K562 (cell line): ENCODE data around the gene LHPP. TPM values are rescaled to one million over a fixed set of nuclear protein-coding genes. Genes with fewer than 3 reads are reported as not detected.

Experiments
- CBFA2T2 ChIP-seq: fragments of 450-650 bp; conservative IDR thresholded peaks from 2 replicates; pipeline ENCODE4 v1.6.1; 2017; ENCODE audit warnings: mild to moderate bottlenecking
- CHD4 ChIP-seq: fragments of 200-600 bp; sonication (generic); IDR thresholded peaks from 3 replicates; pipeline ENCODE4 v1.6.1; 2012; ENCODE audit warnings: low read depth, mild to moderate bottlenecking, mixed read lengths, low read length, inconsistent platforms; ENCODE audit not compliant: insufficient read depth, insufficient replicate concordance, poor library complexity, severe bottlenecking
- DLX4 ChIP-seq: fragments of 250-450 bp; sonication (Bioruptor Pico); IDR thresholded peaks from 2 replicates; pipeline ENCODE4 v1.6.1; 2021; ENCODE audit warnings: mild to moderate bottlenecking
- E2F1 ChIP-seq: sonication (generic); formaldehyde crosslinking; IDR thresholded peaks from 2 replicates; pipeline ENCODE4 v1.8.1; 2023; ENCODE audit warnings: mild to moderate bottlenecking, missing genetic modification reagents, moderate library complexity
- ERF ChIP-seq: fragments of 450-650 bp; formaldehyde crosslinking; IDR thresholded peaks from 2 replicates; pipeline ENCODE4 v1.4.0; 2020; ENCODE audit warnings: mild to moderate bottlenecking, mixed read lengths
- HMG20A ChIP-seq: fragments of 450-650 bp; formaldehyde crosslinking; conservative IDR thresholded peaks from 2 replicates; pipeline ENCODE4 v1.4.0; 2020; ENCODE audit warnings: mild to moderate bottlenecking, mixed read lengths
- HNRNPK ChIP-seq: fragments of 200-400 bp; formaldehyde crosslinking; IDR thresholded peaks from one replicate; pipeline ENCODE4 v1.6.1; 2018; ENCODE audit warnings: mild to moderate bottlenecking, low read depth, low read length; ENCODE audit not compliant: poor library complexity, severe bottlenecking
- JUND ChIP-seq, 2 experiments: IDR thresholded peaks; 2 replicates in 1 of 2; 3 replicates in 1 of 2; pipeline ENCODE4 v1.6.1; 2011; ENCODE audit warnings: borderline replicate concordance in 2 of 2, low read depth in 2 of 2, low read length in 2 of 2, improper control_type of control experiment in 1 of 2, missing biosample characterization in 1 of 2, missing genetic modification characterization in 1 of 2, missing genetic modification reagents in 1 of 2
- KLF10 ChIP-seq: fragments of 250-450 bp; sonication (Bioruptor Pico); IDR thresholded peaks from 2 replicates; pipeline ENCODE4 v1.6.1; 2021; ENCODE audit warnings: matching md5 sums
- MAFK ChIP-seq: IDR thresholded peaks from 2 replicates; pipeline ENCODE4 v1.6.1; 2011; ENCODE audit warnings: low read length, improper control_type of control experiment
- OTX1 ChIP-seq: fragments of 450-650 bp; formaldehyde crosslinking; IDR thresholded peaks from 2 replicates; pipeline ENCODE4 v1.4.0; 2022; ENCODE audit warnings: mild to moderate bottlenecking
- POLR2B ChIP-seq: fragments of 450-650 bp; IDR thresholded peaks from 2 replicates; pipeline ENCODE4 v1.6.1; 2018; ENCODE audit warnings: low read depth; ENCODE audit not compliant: partially characterized antibody
- RAD21 ChIP-seq, 2 experiments: fragments of 250-450 bp in 1 of 2; fragments of 450-650 bp in 1 of 2; sonication (Bioruptor Pico) in 1 of 2; formaldehyde crosslinking in 1 of 2; IDR thresholded peaks in 1 of 2; conservative IDR thresholded peaks in 1 of 2; 2 replicates each; pipeline versions ENCODE4 v1.4.0 to v1.8.0; 2020 to 2022; ENCODE audit warnings: mild to moderate bottlenecking in 2 of 2, moderate library complexity in 1 of 2
- SMARCC2 ChIP-seq: fragments of 450-650 bp; IDR thresholded peaks from 2 replicates; pipeline ENCODE4 v1.6.1; 2017; ENCODE audit warnings: antibody characterized with exemption, moderate library complexity, mild to moderate bottlenecking, low read depth
- TAF15 ChIP-seq: fragments of 200-400 bp; formaldehyde crosslinking; IDR thresholded peaks from 2 replicates; pipeline ENCODE4 v1.6.1; 2017; ENCODE audit warnings: mild to moderate bottlenecking, low read depth, low read length, moderate library complexity
- YY1 ChIP-seq, 3 experiments: IDR thresholded peaks; 2 replicates each; pipeline ENCODE4 v1.6.1; 2011; ENCODE audit warnings: low read length in 2 of 3, mild to moderate bottlenecking in 2 of 3, moderate library complexity in 2 of 3, borderline replicate concordance in 1 of 3, control low read depth in 1 of 3, low read depth in 1 of 3; ENCODE audit not compliant: insufficient read depth in 3 of 3, insufficient replicate concordance in 2 of 3, control insufficient read depth in 1 of 3, insufficient read length in 1 of 3; ENCODE audit errors: extremely low read depth in 1 of 3
- ZBTB11 ChIP-seq, 3 experiments: fragments of 200-800 bp in 1 of 3; fragments of 250-450 bp in 1 of 3; fragments of 450-650 bp in 1 of 3; sonication (Bioruptor Pico) in 1 of 3; sonication (Bioruptor generic) in 1 of 3; formaldehyde crosslinking in 1 of 3; IDR thresholded peaks; 2 replicates each; pipeline versions ENCODE4 v1.6.1 to v1.8.0; 2016 to 2022; ENCODE audit warnings: mild to moderate bottlenecking in 2 of 3, missing genetic modification characterization in 2 of 3, missing compliant biosample characterization in 1 of 3, moderate library complexity in 1 of 3
- ZNF175 ChIP-seq: fragments of 200-800 bp; sonication (Bioruptor generic); IDR thresholded peaks from 2 replicates; pipeline ENCODE4 v1.6.1; 2016; ENCODE audit warnings: low read depth, mild to moderate bottlenecking, missing genetic modification characterization, missing compliant biosample characterization
- ZNF277 ChIP-seq: fragments of 250-450 bp; sonication (Bioruptor Pico); IDR thresholded peaks from 2 replicates; pipeline ENCODE4 v1.8.0; 2022; ENCODE audit warnings: inconsistent platforms, mild to moderate bottlenecking, moderate library complexity, borderline replicate concordance
- ZNF583 ChIP-seq: fragments of 250-450 bp; sonication (Bioruptor Pico); IDR thresholded peaks from 2 replicates; pipeline ENCODE4 v1.4.0; 2020
- polyA plus RNA-seq, 8 experiments: library from polyadenylated mRNA; depleted of rRNA in 4 of 8; stranded (reverse) in 5 of 8; unstranded in 3 of 8; fragments of >200 nt; fragmentation: Nextera tagmentation in 2 of 8; fragmentation: Illumina TruSeq in 1 of 8; extraction: Ambion mirVana in 2 of 8; extraction: Trizol in 1 of 8; gene quantifications; 2 replicates each; pipeline versions ENCODE4 v1.2.1 to v1.2.3, GENCODE V29; 2011 to 2014; ENCODE audit warnings: inconsistent platforms in 1 of 8, missing spikeins in 1 of 8
- total RNA-seq, 7 experiments: library from RNA; depleted of rRNA in 6 of 7; stranded (reverse); fragments of >200 nt in 6 of 7; fragmentation: Illumina TruSeq in 2 of 7; extraction: Trizol in 2 of 7; gene quantifications; 2 replicates each; pipeline versions ENCODE4 v1.2.1 to v1.2.3, GENCODE V29; 2011 to 2021; ENCODE audit warnings: low replicate concordance in 1 of 7

LHPP gene
- total and polyA plus RNA-seq, 9 of the 15 experiments (the other 6 are each of a cell fraction or from before 2014, with no cell fraction given), result 0.34 to 7.4 (median 3.0) TPM

GRCh38 chr10:124420254-124420653 lies 41.4 kb upstream of the LHPP start (continued):
- TF ChIP-seq ZBTB11 (CRISPR knock-in tag; IDR thresholded peaks at IDR 0.05), result no peak
- no peak for TF ChIP-seq POLR2B
- no peak for TF ChIP-seq ERF
- 0 out of 2 replicates have a peak, but pooled peaks have one; percentile 7 for TF ChIP-seq JUND (IDR thresholded peaks at IDR 0.05; ENCODE audit: borderline replicate concordance, low read depth, low read length)
- peak; percentile 13; the same call in 1 of the 3 replicates for TF ChIP-seq JUND (tag; IDR thresholded peaks at IDR 0.05; ENCODE audit: borderline replicate concordance, low read depth, low read length)
- no peak for TF ChIP-seq E2F1 (CRISPR knock-in tag)
- TF ChIP-seq MAFK, result peak; percentile 38; the same call in 1 of the 2 replicates
- no peak for TF ChIP-seq ZNF583 (CRISPR knock-in tag)
- no peak for TF ChIP-seq KLF10 (CRISPR knock-in tag)
- no peak for TF ChIP-seq ZNF175 (CRISPR knock-in tag)
- TF ChIP-seq HMG20A, result no peak
- TF ChIP-seq YY1 (IDR thresholded peaks at IDR 0.05; ENCODE audit: borderline replicate concordance in 1 of 3, control insufficient read depth in 1 of 3, extremely low read depth in 1 of 3, insufficient read depth in 3 of 3, insufficient read length in 1 of 3, insufficient replicate concordance in 2 of 3, low read depth in 1 of 3, low read length in 2 of 3), result peak in 1 of 3 experiments; percentile 17
- no peak for TF ChIP-seq TAF15
- TF ChIP-seq RAD21 (CRISPR knock-in tag; conservative IDR thresholded peaks at IDR 0.05 in 1 of 2, IDR thresholded peaks at IDR 0.05 in 1 of 2), result no peak
- TF ChIP-seq OTX1 (CRISPR knock-in tag), result no peak
- TF ChIP-seq CBFA2T2, result peak; percentile 75
- no peak for TF ChIP-seq HNRNPK
- TF ChIP-seq SMARCC2, result no peak
- TF ChIP-seq DLX4 (CRISPR knock-in tag), result no peak
- TF ChIP-seq ZNF277 (CRISPR knock-in tag), result no peak
- no peak for TF ChIP-seq CHD4
